DND-41 (cell line): ENCODE data around the gene CREBL2.
A peak's percentile ranks its signal among the peaks of the same experiment; 100 is the strongest.

Source experiments
- CTCF ChIP-seq: IDR thresholded peaks from 2 replicates; pipeline ENCODE4 v1.5.1; 2012; ENCODE audit warnings: borderline replicate concordance, low read length, moderate library complexity, mild to moderate bottlenecking; ENCODE audit not compliant: poor library complexity, severe bottlenecking; ENCODE audit errors: extremely low read depth
- EZH2 ChIP-seq: IDR thresholded peaks from 3 replicates; pipeline ENCODE4 v1.6.1; 2012; ENCODE audit warnings: borderline replicate concordance, low read depth, mild to moderate bottlenecking, moderate library complexity, low read length, inconsistent platforms; ENCODE audit not compliant: severe bottlenecking

GRCh38 chr12:12645485-12645884 lies 33.8 kb downstream of the CREBL2 start:
- TF ChIP-seq CTCF (peak; percentile 42), EZH2 (no peak)
